Neural progenitor cell (in vitro differentiated cells): ENCODE data around the gene DLX4. TPM values are rescaled to one million over a fixed set of nuclear protein-coding genes. Genes with fewer than 3 reads are reported as not detected.

ENCODE experiments used
- DNase-seq: peaks from one replicate; pipeline ENCODE4 v3.0.0-alpha.2; 2016; ENCODE audit warnings: low spot score
- H2AFZ ChIP-seq: fragments of 200-600 bp; sonication (generic); replicated peaks from 2 replicates; pipeline ENCODE4 v1.6.1; 2016; ENCODE audit warnings: antibody characterized with exemption
- H3F3A ChIP-seq: fragments of 200-600 bp; sonication (generic); 2 replicates; pipeline ENCODE4 v1.6.1; 2016; ENCODE audit warnings: antibody characterized with exemption, low read depth
- H3K27ac ChIP-seq: fragments of 200-600 bp; sonication (generic); 2 replicates; pipeline ENCODE4 v1.5.1; 2016; ENCODE audit warnings: mild to moderate bottlenecking
- H3K27me3 ChIP-seq: fragments of 200-600 bp; sonication (generic); 2 replicates; pipeline ENCODE4 v1.6.1; 2016; ENCODE audit warnings: mild to moderate bottlenecking, moderate library complexity
- H3K36me3 ChIP-seq: fragments of 200-600 bp; sonication (generic); 2 replicates; pipeline ENCODE4 v1.5.1; 2016
- H3K4me1 ChIP-seq: fragments of 200-600 bp; sonication (generic); 2 replicates; pipeline ENCODE4 v1.6.1; 2016; ENCODE audit warnings: mixed run types
- H3K4me2 ChIP-seq: fragments of 200-600 bp; sonication (generic); 2 replicates; pipeline ENCODE4 v1.6.1; 2016
- H3K4me3 ChIP-seq: fragments of 200-600 bp; sonication (generic); 2 replicates; pipeline ENCODE4 v1.5.1; 2016
- H3K79me2 ChIP-seq: fragments of 200-600 bp; sonication (generic); 2 replicates; pipeline ENCODE4 v1.6.1; 2016; ENCODE audit warnings: low read depth
- H3K9ac ChIP-seq: fragments of 200-600 bp; sonication (generic); 2 replicates; pipeline ENCODE4 v1.6.1; 2016
- H3K9me3 ChIP-seq: fragments of 200-600 bp; sonication (generic); 2 replicates; pipeline ENCODE4 v1.5.1; 2016; ENCODE audit warnings: low read depth
- H4K20me1 ChIP-seq: fragments of 200-600 bp; sonication (generic); 2 replicates; pipeline ENCODE4 v1.6.1; 2016; ENCODE audit warnings: low read depth
- H3K27ac Mint-ChIP-seq: 3 replicates; pipeline ENCODE4 v1.8.0; 2021; ENCODE audit warnings: mixed read lengths
- H3K27me3 Mint-ChIP-seq: 2 replicates; pipeline ENCODE4 v1.8.0; 2022; ENCODE audit warnings: low read depth, mild to moderate bottlenecking, inconsistent platforms, moderate library complexity, mixed read lengths; ENCODE audit not compliant: insufficient read depth
- H3K36me3 Mint-ChIP-seq: 3 replicates; pipeline ENCODE4 v1.8.0; 2021; ENCODE audit warnings: mixed read lengths
- H3K4me1 Mint-ChIP-seq: 3 replicates; pipeline ENCODE4 v1.8.0; 2021; ENCODE audit warnings: mixed read lengths
- H3K4me3 Mint-ChIP-seq: 3 replicates; pipeline ENCODE4 v1.8.0; 2021; ENCODE audit warnings: mild to moderate bottlenecking, moderate library complexity, mixed read lengths
- H3K9me3 Mint-ChIP-seq: 3 replicates; pipeline ENCODE4 v1.8.0; 2020; ENCODE audit warnings: mixed read lengths
- EZH2 ChIP-seq: fragments of 200-600 bp; sonication (generic); IDR thresholded peaks from 2 replicates; pipeline ENCODE4 v1.6.1; 2017; ENCODE audit warnings: antibody characterized with exemption, mild to moderate bottlenecking, moderate library complexity
- EZH2phosphoT487 ChIP-seq: fragments of 200-600 bp; sonication (generic); IDR thresholded peaks from 2 replicates; pipeline ENCODE4 v1.6.1; 2017; ENCODE audit warnings: antibody characterized with exemption
- total RNA-seq: library from RNA; depleted of rRNA; stranded (reverse); fragments of >200 nt; gene quantifications from 2 replicates; pipeline ENCODE4 v1.2.3, GENCODE V29; 2015; ENCODE audit warnings: low replicate concordance
- TF ChIP-seq, protein P1 (sequence below): fragments of 200-600 bp; sonication (generic); IDR thresholded peaks from 2 replicates; pipeline ENCODE4 v1.5.1; 2017; ENCODE audit warnings: antibody characterized with exemption, mild to moderate bottlenecking

The DLX4 gene
- total RNA-seq, 1 donor from 2014 or later, result not detected

DNA sequence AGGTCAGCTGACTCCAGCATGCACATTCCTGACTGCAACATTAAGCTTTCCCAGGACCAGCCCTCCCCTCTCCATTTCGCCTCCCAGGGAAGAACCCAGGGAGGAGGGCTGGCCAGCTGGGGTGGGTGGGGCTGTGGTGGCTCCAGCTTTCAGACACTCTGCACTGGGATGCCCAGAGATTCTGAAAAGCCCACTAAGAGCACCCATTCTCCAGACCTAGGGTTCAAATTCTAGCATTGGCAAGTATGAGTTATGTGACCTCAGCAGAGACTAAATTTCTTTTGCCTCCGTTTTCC, 18.2 kb downstream of the DLX4 start:
- H3K9me3 Mint-ChIP-seq, result no peaks in the 10 kb centered on the region
- H3K79me2 ChIP-seq, result no peaks in the 10 kb centered on the region
- H3F3A ChIP-seq, result peaks cover 17% of the 10 kb centered on the region
- H3K27ac Mint-ChIP-seq, result no peak overlapping the region
- no peak overlapping the region for H3K9ac ChIP-seq
- H3K4me2 ChIP-seq, result no peak overlapping the region
- no peak for DNase-seq
- no peak overlapping the region for H3K27ac ChIP-seq
- peaks cover 17% of the 10 kb centered on the region for H3K4me1 ChIP-seq
- H3K36me3 ChIP-seq, result no peaks in the 10 kb centered on the region
- H3K4me1 Mint-ChIP-seq, result no peaks in the 10 kb centered on the region
- no peaks in the 10 kb centered on the region for H4K20me1 ChIP-seq
- H2AFZ ChIP-seq, result no peak overlapping the region
- H3K36me3 Mint-ChIP-seq, result no peaks in the 10 kb centered on the region
- no peaks in the 10 kb centered on the region for H3K9me3 ChIP-seq
- no peak overlapping the region for H3K4me3 ChIP-seq
- H3K4me3 Mint-ChIP-seq, result no peak overlapping the region
- TF ChIP-seq EZH2 (no peak), EZH2phosphoT487 (no peak)
- TF ChIP-seq, protein P1, sequence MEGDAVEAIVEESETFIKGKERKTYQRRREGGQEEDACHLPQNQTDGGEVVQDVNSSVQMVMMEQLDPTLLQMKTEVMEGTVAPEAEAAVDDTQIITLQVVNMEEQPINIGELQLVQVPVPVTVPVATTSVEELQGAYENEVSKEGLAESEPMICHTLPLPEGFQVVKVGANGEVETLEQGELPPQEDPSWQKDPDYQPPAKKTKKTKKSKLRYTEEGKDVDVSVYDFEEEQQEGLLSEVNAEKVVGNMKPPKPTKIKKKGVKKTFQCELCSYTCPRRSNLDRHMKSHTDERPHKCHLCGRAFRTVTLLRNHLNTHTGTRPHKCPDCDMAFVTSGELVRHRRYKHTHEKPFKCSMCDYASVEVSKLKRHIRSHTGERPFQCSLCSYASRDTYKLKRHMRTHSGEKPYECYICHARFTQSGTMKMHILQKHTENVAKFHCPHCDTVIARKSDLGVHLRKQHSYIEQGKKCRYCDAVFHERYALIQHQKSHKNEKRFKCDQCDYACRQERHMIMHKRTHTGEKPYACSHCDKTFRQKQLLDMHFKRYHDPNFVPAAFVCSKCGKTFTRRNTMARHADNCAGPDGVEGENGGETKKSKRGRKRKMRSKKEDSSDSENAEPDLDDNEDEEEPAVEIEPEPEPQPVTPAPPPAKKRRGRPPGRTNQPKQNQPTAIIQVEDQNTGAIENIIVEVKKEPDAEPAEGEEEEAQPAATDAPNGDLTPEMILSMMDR, result no peak
- peaks cover 59% of the 10 kb centered on the region for H3K27me3 Mint-ChIP-seq
- peaks cover 68% of the 10 kb centered on the region for H3K27me3 ChIP-seq

DNA sequence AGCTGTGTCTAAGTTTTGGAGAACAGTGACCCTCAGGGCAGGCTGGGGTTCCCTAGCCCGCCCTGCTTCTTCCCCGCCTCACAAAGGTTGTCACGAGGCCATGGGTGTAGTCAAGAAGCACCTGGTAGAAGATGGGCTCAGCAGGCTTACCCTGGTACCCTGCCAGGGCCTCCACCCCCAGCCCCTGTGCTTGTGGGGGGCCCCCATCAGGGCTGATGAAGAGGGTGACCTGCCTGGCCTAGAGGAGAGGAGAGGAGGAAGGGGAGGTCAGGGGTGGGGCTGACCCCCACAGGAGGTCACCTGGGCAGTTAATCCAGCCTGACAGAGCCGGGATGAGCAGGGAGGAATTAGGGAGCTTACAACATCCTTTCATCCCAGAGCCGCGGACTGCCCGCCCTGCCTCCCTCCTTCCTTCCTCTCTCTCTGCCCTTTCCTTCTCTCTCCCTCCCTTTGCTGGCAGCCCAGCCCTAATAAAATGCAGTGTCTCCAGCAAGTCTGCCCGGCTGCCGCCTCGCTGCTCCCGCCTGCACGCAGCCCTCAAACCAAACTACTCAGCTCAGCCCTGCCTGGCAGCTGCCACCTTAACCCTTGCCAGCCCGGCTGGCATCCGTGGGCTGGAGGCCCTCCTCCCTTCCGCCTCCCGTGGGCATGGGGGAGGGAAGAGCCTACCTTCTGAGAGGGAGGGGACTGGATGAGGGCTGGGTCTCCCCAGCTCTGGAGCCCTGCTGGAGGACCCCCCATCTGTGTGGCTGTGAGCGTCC, 18.9 kb downstream of the DLX4 start:
- H3K27ac Mint-ChIP-seq, result no peak overlapping the region
- Histone ChIP-seq H3K79me2 (no peaks in the 10 kb centered on the region), H3K27ac (no peak overlapping the region), H3K4me3 (peak overlapping the region; percentile 17), H3F3A (peaks cover 18% of the 10 kb centered on the region), H2AFZ (no peak overlapping the region), H3K4me2 (peak overlapping the region; percentile 75), H3K9ac (no peak overlapping the region), H4K20me1 (no peaks in the 10 kb centered on the region), H3K36me3 (no peaks in the 10 kb centered on the region), H3K4me1 (peaks cover 17% of the 10 kb centered on the region), H3K27me3 (peaks cover 74% of the 10 kb centered on the region), H3K9me3 (no peaks in the 10 kb centered on the region)
- no peaks in the 10 kb centered on the region for H3K36me3 Mint-ChIP-seq
- peak; percentile 69 for DNase-seq
- H3K9me3 Mint-ChIP-seq, result no peaks in the 10 kb centered on the region
- TF ChIP-seq, protein P1, result no peak
- TF ChIP-seq EZH2, result no peak
- no peak for TF ChIP-seq EZH2phosphoT487
- no peak overlapping the region for H3K4me3 Mint-ChIP-seq
- peaks cover 2% of the 10 kb centered on the region for H3K4me1 Mint-ChIP-seq
- H3K27me3 Mint-ChIP-seq, result peaks cover 62% of the 10 kb centered on the region

DNA sequence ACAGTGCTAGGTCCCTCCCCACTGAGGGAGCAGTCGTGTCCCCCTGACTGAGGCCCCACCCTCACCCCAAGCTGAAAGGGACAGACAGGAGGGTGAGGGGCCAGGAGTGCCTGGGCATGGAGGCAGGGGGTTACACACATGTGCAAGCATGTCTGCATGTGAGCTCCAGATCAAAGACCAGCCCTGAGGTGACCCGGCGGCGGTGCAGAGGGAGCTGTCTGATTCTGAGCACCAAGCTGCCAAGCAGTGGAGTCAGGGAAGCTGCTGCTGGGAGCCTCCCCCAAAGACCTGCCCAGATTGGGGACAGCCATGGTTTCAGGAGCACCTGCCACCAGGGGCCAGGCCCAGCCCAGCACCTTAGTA, 20.5 kb downstream of the DLX4 start:
- Histone ChIP-seq H3K79me2 (no peaks in the 10 kb centered on the region), H3K9me3 (no peaks in the 10 kb centered on the region), H3K36me3 (no peaks in the 10 kb centered on the region), H3K4me1 (peaks cover 22% of the 10 kb centered on the region), H2AFZ (no peak overlapping the region), H3K27ac (no peak overlapping the region), H3K4me3 (no peak overlapping the region), H4K20me1 (no peaks in the 10 kb centered on the region), H3K4me2 (peak overlapping the region; percentile 42), H3K27me3 (peaks cover 88% of the 10 kb centered on the region), H3F3A (peaks cover 27% of the 10 kb centered on the region), H3K9ac (no peak overlapping the region)
- no peaks in the 10 kb centered on the region for H3K9me3 Mint-ChIP-seq
- H3K36me3 Mint-ChIP-seq, result no peaks in the 10 kb centered on the region
- H3K4me3 Mint-ChIP-seq, result no peak overlapping the region
- peaks cover 10% of the 10 kb centered on the region for H3K4me1 Mint-ChIP-seq
- H3K27ac Mint-ChIP-seq, result no peak overlapping the region
- TF ChIP-seq, protein P1, result no peak
- TF ChIP-seq EZH2phosphoT487 (no peak), EZH2 (no peak)
- DNase-seq, result peak; percentile 2
- H3K27me3 Mint-ChIP-seq, result peaks cover 64% of the 10 kb centered on the region
